Right lobe of liver (tissue), 4 donors: ENCODE measurements around the gene PGLYRP2.

Experiments
- CTCF ChIP-seq, 4 donors: fragments of 200-600 bp in 3 of 4; fragments of 450-650 bp in 1 of 4; IDR thresholded peaks; one replicate each; pipeline versions ENCODE4 v1.5.1 to v1.8.0; 2016 to 2022; ENCODE audit warnings: antibody characterized with exemption in 4 of 4, mild to moderate bottlenecking in 2 of 4
- POLR2A ChIP-seq: fragments of 450-650 bp; IDR thresholded peaks from one replicate; pipeline ENCODE4 v1.6.1; 2017; ENCODE audit warnings: antibody characterized with exemption, mild to moderate bottlenecking
- donor health status: DM: no; HTN: no; CAD: no.
- donor health status: DM: no; HTN: no; CAD: no.
- donor health status: DM: no; HTN: yes; CAD: no.

- TF ChIP-seq CTCF (IDR thresholded peaks at IDR 0.05) (no peak), POLR2A (no peak)
Observed at GRCh38 chr19:15447057-15447456, 32.2 kb downstream of the PGLYRP2 start.
